ENCODE measurements around the gene SHROOM1.

DNA sequence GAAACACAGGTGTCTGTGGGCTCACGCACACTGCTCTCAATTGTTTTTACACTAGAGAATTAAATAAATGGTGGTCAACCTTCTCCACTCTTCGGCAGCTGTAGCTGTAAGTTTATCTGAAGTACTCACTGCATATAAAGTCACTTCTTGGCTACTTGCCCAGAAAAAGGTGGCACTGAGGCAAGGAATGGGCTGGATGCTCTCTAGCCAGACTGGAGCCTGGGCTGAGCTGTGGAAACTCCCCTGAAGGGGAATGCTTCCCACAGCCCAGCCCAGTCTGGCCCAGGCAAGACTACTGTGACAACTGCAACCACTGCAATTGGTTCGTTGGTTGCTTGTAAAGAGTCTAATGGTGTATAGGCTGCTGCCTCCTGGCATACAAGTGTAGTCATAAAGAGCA lies 47.5 kb upstream of the SHROOM1 start:
- TF ChIP-seq, protein P1, sequence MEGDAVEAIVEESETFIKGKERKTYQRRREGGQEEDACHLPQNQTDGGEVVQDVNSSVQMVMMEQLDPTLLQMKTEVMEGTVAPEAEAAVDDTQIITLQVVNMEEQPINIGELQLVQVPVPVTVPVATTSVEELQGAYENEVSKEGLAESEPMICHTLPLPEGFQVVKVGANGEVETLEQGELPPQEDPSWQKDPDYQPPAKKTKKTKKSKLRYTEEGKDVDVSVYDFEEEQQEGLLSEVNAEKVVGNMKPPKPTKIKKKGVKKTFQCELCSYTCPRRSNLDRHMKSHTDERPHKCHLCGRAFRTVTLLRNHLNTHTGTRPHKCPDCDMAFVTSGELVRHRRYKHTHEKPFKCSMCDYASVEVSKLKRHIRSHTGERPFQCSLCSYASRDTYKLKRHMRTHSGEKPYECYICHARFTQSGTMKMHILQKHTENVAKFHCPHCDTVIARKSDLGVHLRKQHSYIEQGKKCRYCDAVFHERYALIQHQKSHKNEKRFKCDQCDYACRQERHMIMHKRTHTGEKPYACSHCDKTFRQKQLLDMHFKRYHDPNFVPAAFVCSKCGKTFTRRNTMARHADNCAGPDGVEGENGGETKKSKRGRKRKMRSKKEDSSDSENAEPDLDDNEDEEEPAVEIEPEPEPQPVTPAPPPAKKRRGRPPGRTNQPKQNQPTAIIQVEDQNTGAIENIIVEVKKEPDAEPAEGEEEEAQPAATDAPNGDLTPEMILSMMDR (IDR thresholded peaks at IDR 0.05) = no peak
- no peak for TF ChIP-seq POLR2A (IDR thresholded peaks at IDR 0.05)

Measured in esophagus squamous epithelium (tissue), 4 donors.